Stomach (tissue), 9 donors: ENCODE measurements around the gene ZBTB34. TPM values are rescaled to one million over a fixed set of nuclear protein-coding genes. Genes with fewer than 3 reads are reported as not detected.

ENCODE experiments used
- DNase-seq, 2 donors: peaks; one replicate each; pipeline versions ENCODE4 v3.0.0 to v3.0.0-alpha.2; 2013 to 2019
- H3K27ac ChIP-seq, 5 donors: fragments of 200-600 bp in 4 of 5; sonication (generic) in 4 of 5; one replicate each; pipeline ENCODE4 v1.5.1; 2013 to 2019; ENCODE audit warnings: mild to moderate bottlenecking in 1 of 5, moderate library complexity in 1 of 5
- H3K27me3 ChIP-seq, 3 donors: fragments of 200-600 bp; sonication (generic); one replicate each; pipeline ENCODE4 v1.5.1; 2017 to 2019; ENCODE audit warnings: mixed run types in 1 of 3
- H3K36me3 ChIP-seq, 4 donors: fragments of 200-600 bp; sonication (generic); 1 replicate in 3 of 4; 2 replicates in 1 of 4; pipeline ENCODE4 v1.5.1; 2016 to 2019
- H3K4me1 ChIP-seq, 4 donors: fragments of 200-600 bp; sonication (generic); one replicate each; pipeline ENCODE4 v1.5.1; 2016 to 2019
- H3K4me3 ChIP-seq, 4 donors: fragments of 200-600 bp; sonication (generic) in 3 of 4; one replicate each; pipeline ENCODE4 v1.5.1; 2016 to 2019; ENCODE audit warnings: mild to moderate bottlenecking in 1 of 4
- H3K9me3 ChIP-seq, 4 donors: fragments of 200-600 bp; sonication (generic); one replicate each; pipeline ENCODE4 v1.5.1; 2016 to 2019
- EP300 ChIP-seq: sonication (generic); formaldehyde crosslinking; IDR thresholded peaks from one replicate; pipeline ENCODE4 v1.6.1; 2017; ENCODE audit warnings: antibody characterized with exemption
- POLR2A ChIP-seq, 4 donors: fragments of 450-650 bp; IDR thresholded peaks; one replicate each; pipeline ENCODE4 v1.6.1; 2016; ENCODE audit warnings: antibody characterized with exemption in 4 of 4, control low read depth in 2 of 4, mild to moderate bottlenecking in 1 of 4, moderate library complexity in 1 of 4
- POLR2AphosphoS5 ChIP-seq, 3 donors: sonication (generic); formaldehyde crosslinking; IDR thresholded peaks; one replicate each; pipeline ENCODE4 v1.6.1; 2016; ENCODE audit warnings: antibody characterized with exemption in 3 of 3
- WGBS, 5 donors: extraction: QIAGEN DNeasy Blood & Tissue Kit in 3 of 5; methylation state at CpG; one replicate each; pipeline versions ENCODE4 v1.1.5 to v1.1.7; 2013 to 2018; 5-methylcytosine and 5-hydroxymethylcytosine counted together
- intact Hi-C: fragments of 100-400 bp; cut with DNase I; formaldehyde crosslinking; loops from one replicate; pipeline ENCODE4 v1.15.1; 2023; ENCODE audit warnings: low total_unique reads
- polyA plus RNA-seq, 3 donors: library from polyadenylated mRNA; stranded (reverse); fragments of 200-250 nt; gene quantifications; one replicate each; pipeline ENCODE4 v1.2.3, GENCODE V29; 2013
- total RNA-seq, 5 donors: library from RNA; depleted of rRNA; stranded (reverse); fragments of >200 nt; gene quantifications; one replicate each; pipeline versions ENCODE4 v1.1.0 to v1.2.3, GENCODE V29; 2014 to 2016
- TF ChIP-seq, protein P1 (sequence below), 7 experiments: fragments of 450-650 bp in 4 of 7; fragments of 200-600 bp in 3 of 7; sonication (generic) in 3 of 7; IDR thresholded peaks; one replicate each; pipeline ENCODE4 v1.5.1; 2016 to 2019; ENCODE audit warnings: antibody characterized with exemption in 7 of 7, control low read depth in 2 of 7, mild to moderate bottlenecking in 1 of 7
- donor health status: healthy with polysubstance abuse.
- donor health status: Bipolar disorder and iron deficiency.
- donor health status: healthy.

ZBTB34 gene
- total and polyA plus RNA-seq, 8 donors = 0.92 to 25.7 (median 9.7) TPM

- no peak overlapping the region for H3K27ac ChIP-seq
- no peak for DNase-seq
- peaks cover 0 to 22% (median 11%) of the 10 kb centered on the region in 4 donors for H3K4me1 ChIP-seq
- 93 to 98% (median 96%) methylated on average over 7 of the region's 7 CpGs for WGBS, 5 donors
- H3K27me3 ChIP-seq = no peaks in the 10 kb centered on the region
- intact Hi-C loops = no loop called here
- H3K4me3 ChIP-seq = no peak overlapping the region
- no peaks in the 10 kb centered on the region for H3K9me3 ChIP-seq
- TF ChIP-seq POLR2AphosphoS5 (IDR thresholded peaks at IDR 0.05) (no peak), POLR2A (IDR thresholded peaks at IDR 0.05) (no peak), EP300 (no peak)
- TF ChIP-seq, protein P1, sequence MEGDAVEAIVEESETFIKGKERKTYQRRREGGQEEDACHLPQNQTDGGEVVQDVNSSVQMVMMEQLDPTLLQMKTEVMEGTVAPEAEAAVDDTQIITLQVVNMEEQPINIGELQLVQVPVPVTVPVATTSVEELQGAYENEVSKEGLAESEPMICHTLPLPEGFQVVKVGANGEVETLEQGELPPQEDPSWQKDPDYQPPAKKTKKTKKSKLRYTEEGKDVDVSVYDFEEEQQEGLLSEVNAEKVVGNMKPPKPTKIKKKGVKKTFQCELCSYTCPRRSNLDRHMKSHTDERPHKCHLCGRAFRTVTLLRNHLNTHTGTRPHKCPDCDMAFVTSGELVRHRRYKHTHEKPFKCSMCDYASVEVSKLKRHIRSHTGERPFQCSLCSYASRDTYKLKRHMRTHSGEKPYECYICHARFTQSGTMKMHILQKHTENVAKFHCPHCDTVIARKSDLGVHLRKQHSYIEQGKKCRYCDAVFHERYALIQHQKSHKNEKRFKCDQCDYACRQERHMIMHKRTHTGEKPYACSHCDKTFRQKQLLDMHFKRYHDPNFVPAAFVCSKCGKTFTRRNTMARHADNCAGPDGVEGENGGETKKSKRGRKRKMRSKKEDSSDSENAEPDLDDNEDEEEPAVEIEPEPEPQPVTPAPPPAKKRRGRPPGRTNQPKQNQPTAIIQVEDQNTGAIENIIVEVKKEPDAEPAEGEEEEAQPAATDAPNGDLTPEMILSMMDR (IDR thresholded peaks at IDR 0.05) = no peak
- H3K36me3 ChIP-seq = peaks cover 0 to 66% (median 38%) of the 10 kb centered on the region in 4 donors
These were observed 33.2 kb upstream of the ZBTB34 start for GRCh38 chr9:126827227-126827626.

DNA sequence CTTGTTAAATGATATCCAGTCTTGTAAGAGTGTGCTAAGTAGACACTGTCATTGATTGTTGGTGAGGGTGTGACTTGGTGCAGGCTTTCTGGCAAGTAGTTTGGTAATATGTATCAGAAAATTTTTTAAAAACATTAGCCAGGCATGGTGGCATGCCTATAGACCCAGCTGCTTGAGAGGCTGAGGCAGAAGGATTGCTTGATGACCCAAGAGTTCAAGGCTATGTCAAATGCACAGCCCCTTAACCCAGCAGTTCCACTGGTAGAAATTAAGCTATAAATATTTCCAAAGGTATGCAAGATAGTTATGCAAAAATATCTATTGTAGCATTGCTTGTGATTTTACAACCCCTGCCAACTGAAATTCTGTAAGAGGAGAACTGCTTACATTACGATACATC lies 31.4 kb upstream of the ZBTB34 start:
- TF ChIP-seq, protein P1 (IDR thresholded peaks at IDR 0.05) = no peak
- TF ChIP-seq POLR2A (IDR thresholded peaks at IDR 0.05) (no peak), EP300 (no peak), POLR2AphosphoS5 (IDR thresholded peaks at IDR 0.05) (no peak)
- WGBS, 5 donors = 92 to 100% (median 98%) methylated on average over 1 of the region's 1 CpG
- intact Hi-C loops = no loop called here
- Histone ChIP-seq H3K27ac (no peak overlapping the region), H3K9me3 (no peaks in the 10 kb centered on the region), H3K4me1 (peaks cover 0 to 10% (median 6%) of the 10 kb centered on the region in 4 donors), H3K27me3 (no peaks in the 10 kb centered on the region), H3K36me3 (peaks cover 16 to 68% (median 50%) of the 10 kb centered on the region in 4 donors), H3K4me3 (no peak overlapping the region)
- no peak for DNase-seq

GRCh38 chr9:126830827-126831226 lies 29.6 kb upstream of the ZBTB34 start:
- H3K4me1 ChIP-seq = peaks cover 0 to 7% (median 2%) of the 10 kb centered on the region in 4 donors
- H3K27ac ChIP-seq = no peak overlapping the region
- H3K4me3 ChIP-seq = no peak overlapping the region
- DNase-seq = no peak
- TF ChIP-seq POLR2AphosphoS5 (IDR thresholded peaks at IDR 0.05) (no peak), EP300 (no peak), POLR2A (IDR thresholded peaks at IDR 0.05) (no peak)
- TF ChIP-seq, protein P1 (IDR thresholded peaks at IDR 0.05) = no peak
- peaks cover 25 to 65% (median 59%) of the 10 kb centered on the region in 4 donors for H3K36me3 ChIP-seq
- H3K9me3 ChIP-seq = no peaks in the 10 kb centered on the region
- H3K27me3 ChIP-seq = no peaks in the 10 kb centered on the region
- WGBS, 5 donors = 79 to 85% (median 83%) methylated on average over 3 of the region's 3 CpGs
- intact Hi-C loops = no loop called here

- TF ChIP-seq EP300 = no peak
- no peak for TF ChIP-seq POLR2AphosphoS5 (IDR thresholded peaks at IDR 0.05)
- TF ChIP-seq, protein P1 (IDR thresholded peaks at IDR 0.05) = no peak
- TF ChIP-seq POLR2A (IDR thresholded peaks at IDR 0.05) = no peak
- Histone ChIP-seq H3K27ac (no peak overlapping the region), H3K4me3 (no peak overlapping the region), H3K36me3 (peaks cover 30 to 69% (median 61%) of the 10 kb centered on the region in 4 donors), H3K9me3 (no peaks in the 10 kb centered on the region), H3K4me1 (peaks cover 0 to 6% (median 3%) of the 10 kb centered on the region in 4 donors), H3K27me3 (no peaks in the 10 kb centered on the region)
- DNase-seq = no peak
- 81 to 94% (median 88%) methylated on average over 9 of the region's 9 CpGs for WGBS, 5 donors
- intact Hi-C loops = no loop called here
These were observed 28.0 kb upstream of the ZBTB34 start for GRCh38 chr9:126832440-126832839.
